ENCODE results near the gene NUP93. TPM values are rescaled to one million over a fixed set of nuclear protein-coding genes. Genes with fewer than 3 reads are reported as not detected.

Gene NUP93
- polyA plus RNA-seq, 3 donors from 2014 or later: 57.1 to 91.4 (median 68.3) TPM

DNA sequence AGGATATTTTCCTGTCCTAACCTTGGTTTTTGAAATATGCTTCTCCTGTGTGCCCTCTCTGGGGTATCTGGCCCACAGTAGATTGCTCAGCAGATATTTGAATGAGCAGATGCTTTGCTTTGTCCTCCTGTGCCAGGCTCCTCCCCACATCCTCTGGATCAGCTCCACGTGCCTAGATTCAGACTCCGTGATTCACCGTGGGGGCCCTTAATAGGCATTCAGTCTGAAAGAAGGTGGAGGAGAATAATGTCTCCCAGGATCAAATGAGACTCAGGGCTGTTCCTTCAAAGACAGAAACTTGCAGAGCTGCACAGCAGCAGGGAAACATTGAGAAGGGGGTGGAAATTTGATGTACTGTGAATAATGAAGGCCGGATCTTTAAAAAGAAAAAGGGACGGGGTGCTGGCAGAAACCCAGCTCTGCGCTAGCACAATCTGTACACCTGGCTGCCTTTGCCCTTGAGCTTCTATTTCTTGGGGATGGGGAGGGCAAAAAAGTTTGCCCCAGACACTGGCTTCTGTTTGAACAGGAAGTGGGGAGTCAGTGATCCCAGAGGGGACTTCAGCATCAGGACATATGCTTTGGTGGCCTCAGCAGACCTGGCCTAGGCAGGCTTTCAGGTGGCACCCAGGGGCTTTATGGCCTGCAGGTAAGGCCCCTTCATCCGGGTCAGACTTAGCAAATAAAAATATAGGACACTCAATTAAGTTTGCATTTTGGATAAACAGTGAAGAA, 119.2 kb downstream of the NUP93 start:
- Mint-ChIP-seq H3K4me1 (peaks cover 7 to 10% of the 10 kb centered on the region in 2 donors), H3K36me3 (peaks cover 0 to 13% (median 4%) of the 10 kb centered on the region in 3 donors), H3K9me3 (no peaks in the 10 kb centered on the region), H3K4me3 (no peak overlapping the region), H3K27ac (peak overlapping the region in 2 of 6 donors; percentile 19 to 69), H3K27me3 (ENCODE audit: low read depth in 3 of 3) (peaks cover 0 to 3% (median 0%) of the 10 kb centered on the region in 3 donors)
- DNase-seq: no peak

DNA sequence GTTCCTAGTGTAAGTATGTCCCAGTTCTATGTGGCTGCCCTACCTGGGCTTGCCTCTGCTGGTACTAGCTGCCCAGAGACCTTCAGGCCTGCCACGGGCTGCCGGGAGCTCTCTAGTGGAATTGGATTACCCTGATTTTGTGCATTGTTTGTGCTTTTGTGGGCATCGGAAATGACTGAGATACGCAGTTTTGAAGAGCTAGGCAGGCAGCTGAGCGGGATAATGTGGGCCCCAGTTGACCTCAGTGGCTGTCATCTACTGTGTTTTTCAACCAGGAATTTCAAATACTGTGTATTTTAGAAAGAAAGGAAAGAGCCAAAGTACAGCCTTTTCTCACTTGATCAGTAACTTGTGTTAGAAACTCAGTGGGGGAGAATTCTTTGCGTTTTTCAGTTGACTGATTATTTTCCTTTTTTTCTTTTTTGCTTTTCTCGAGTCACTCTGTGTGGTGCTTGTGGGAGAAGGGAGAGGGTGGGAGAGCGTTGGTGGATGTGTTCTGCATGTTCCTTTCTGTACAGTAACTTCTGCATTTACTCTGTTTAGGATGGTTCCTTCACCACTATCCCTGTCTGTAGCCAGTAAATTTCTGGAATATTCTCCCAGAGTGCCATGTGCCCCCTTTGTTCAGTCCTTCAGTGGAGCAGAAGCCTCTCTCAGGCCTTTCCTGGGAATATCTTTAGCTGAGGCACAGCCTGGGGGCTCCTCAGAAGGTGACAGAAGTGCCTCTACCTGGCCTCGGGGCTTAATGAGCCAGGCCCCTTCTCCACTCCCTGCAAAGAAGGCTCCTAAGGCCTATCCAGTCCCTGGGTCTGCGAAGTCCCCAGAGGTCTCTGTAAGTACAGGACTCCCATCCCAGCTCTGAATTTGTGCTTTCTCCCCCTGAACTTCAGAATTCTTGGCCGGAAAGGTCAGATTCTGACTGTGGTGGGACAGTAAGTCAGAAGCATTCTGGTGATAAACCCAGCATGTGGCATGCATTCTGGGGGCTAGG, 120.1 kb downstream of the NUP93 start:
- H3K9me3 Mint-ChIP-seq: no peaks in the 10 kb centered on the region
- DNase-seq: no peak
- peak overlapping the region in 1 of 6 donors; percentile 4 for H3K27ac Mint-ChIP-seq
- no peak overlapping the region for H3K4me3 Mint-ChIP-seq
- peaks cover 0 to 8% (median 0%) of the 10 kb centered on the region in 3 donors for H3K36me3 Mint-ChIP-seq
- H3K4me1 Mint-ChIP-seq: peaks cover 7 to 10% of the 10 kb centered on the region in 2 donors
- peaks cover 0 to 3% (median 0%) of the 10 kb centered on the region in 3 donors for H3K27me3 Mint-ChIP-seq (ENCODE audit: low read depth in 3 of 3)

DNA sequence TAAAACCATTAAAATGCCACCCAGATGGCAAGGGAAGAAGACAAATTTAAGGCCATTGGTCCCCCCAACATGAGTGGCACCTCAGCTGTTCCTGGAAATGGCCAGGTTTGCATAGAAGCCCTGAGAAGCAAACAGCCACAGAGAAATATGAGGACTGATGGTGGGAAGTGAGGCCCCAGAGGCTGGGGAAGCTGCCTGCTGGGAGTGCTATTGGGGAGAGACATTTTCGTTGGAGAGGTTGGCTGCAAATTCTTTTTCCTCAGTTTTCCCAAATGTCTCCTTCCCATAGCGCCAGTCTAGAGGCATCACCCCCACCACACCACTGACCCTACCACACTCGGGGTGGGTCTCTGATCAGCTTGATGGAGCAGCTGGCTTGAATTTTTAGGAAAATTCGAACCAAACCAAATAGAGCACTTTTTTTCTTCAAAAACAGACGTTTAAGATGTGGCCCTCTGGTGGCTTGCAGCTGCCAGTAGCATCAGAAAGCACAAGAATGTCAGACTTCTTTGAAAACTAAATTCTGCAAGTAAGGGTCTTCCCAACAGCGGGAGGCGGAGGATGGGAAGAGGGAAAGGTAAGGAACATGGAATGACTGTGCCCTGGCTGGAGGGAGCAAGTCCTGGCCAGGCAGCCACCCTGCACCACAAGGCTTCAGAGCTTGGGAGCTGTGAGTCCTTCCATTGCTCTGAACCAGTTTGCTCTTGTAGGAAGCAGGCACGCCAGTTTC, 121.9 kb downstream of the NUP93 start:
- Mint-ChIP-seq H3K36me3 (peaks cover 0 to 2% (median 0%) of the 10 kb centered on the region in 3 donors), H3K27ac (no peak overlapping the region), H3K4me1 (peaks cover 7 to 10% of the 10 kb centered on the region in 2 donors), H3K4me3 (no peak overlapping the region), H3K9me3 (no peaks in the 10 kb centered on the region), H3K27me3 (ENCODE audit: low read depth in 3 of 3) (peaks cover 0 to 3% (median 2%) of the 10 kb centered on the region in 3 donors)
- no peak for DNase-seq

DNA sequence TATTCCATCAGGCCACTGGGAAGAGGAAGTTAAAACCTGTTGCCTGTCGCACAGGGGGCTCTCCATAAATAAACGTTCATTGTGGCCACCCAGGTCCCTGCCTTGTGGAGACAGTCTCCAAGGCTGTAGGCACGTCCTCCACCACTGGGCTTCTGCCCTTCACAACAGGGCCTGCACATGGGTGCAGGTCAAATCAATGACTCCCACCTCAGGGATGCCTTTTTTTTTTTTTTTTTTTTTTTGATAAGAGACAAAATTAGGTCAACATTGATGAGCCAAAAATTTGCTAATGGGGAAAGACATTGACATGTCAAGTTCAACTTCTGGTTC, 122.4 kb downstream of the NUP93 start:
- no peaks in the 10 kb centered on the region for H3K9me3 Mint-ChIP-seq
- DNase-seq: no peak
- H3K27ac Mint-ChIP-seq: no peak overlapping the region
- H3K36me3 Mint-ChIP-seq: no peaks in the 10 kb centered on the region
- no peak overlapping the region for H3K4me3 Mint-ChIP-seq
- peaks cover 0 to 3% (median 2%) of the 10 kb centered on the region in 3 donors for H3K27me3 Mint-ChIP-seq (ENCODE audit: low read depth in 3 of 3)
- peaks cover 7 to 8% of the 10 kb centered on the region in 2 donors for H3K4me1 Mint-ChIP-seq

DNA sequence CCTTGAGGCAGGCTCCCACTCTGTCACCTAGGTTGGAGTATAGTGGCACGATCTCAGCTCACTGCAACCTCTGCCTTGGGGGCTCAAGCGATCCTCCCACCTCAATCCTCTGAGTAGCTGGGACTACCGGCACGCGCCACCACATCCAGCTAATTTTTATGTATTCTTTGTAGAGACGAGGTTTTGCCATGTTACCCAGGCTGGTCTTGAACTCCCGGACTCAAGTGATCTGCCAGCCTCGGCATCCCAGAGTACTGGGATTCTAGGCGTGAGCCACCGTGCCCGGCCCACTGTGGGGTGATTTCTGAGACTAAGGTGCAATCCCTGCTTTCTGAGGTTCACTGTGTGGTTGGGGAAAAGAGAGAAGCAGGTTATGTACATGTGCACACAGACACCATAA, 123.0 kb downstream of the NUP93 start:
- Mint-ChIP-seq H3K27me3 (ENCODE audit: low read depth in 3 of 3) (peaks cover 0 to 3% (median 2%) of the 10 kb centered on the region in 3 donors), H3K4me1 (peaks cover 2 to 4% of the 10 kb centered on the region in 2 donors), H3K4me3 (no peak overlapping the region), H3K36me3 (no peaks in the 10 kb centered on the region), H3K27ac (no peak overlapping the region), H3K9me3 (no peaks in the 10 kb centered on the region)
- no peak for DNase-seq

DNA sequence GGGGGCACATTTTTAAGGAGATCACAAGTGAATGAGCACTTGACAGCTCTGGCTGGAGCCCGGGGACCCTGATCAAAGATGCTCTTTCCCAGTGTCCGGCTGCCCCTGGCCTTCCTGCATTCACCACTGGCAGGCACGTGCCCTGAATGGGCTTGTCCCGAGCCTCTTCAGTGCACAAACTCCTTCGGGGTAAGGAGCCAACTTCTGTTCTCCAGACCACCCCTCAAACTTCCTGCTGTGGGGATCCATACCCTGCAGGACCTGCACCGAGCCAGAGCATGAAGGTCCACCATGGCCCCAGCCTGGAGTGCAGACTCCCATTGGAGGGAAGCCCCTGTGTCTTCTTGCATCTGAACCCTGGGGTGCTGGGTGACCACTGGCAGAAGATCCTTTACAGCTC, 125.3 kb downstream of the NUP93 start:
- peaks cover 0 to 1% (median 0%) of the 10 kb centered on the region in 6 donors for H3K9me3 Mint-ChIP-seq
- peaks cover 11 to 15% of the 10 kb centered on the region in 2 donors for H3K4me1 Mint-ChIP-seq
- peaks cover 2 to 5% (median 2%) of the 10 kb centered on the region in 3 donors for H3K27me3 Mint-ChIP-seq (ENCODE audit: low read depth in 3 of 3)
- H3K36me3 Mint-ChIP-seq: no peaks in the 10 kb centered on the region
- H3K4me3 Mint-ChIP-seq: no peak overlapping the region
- no peak overlapping the region for H3K27ac Mint-ChIP-seq
- DNase-seq: no peak

DNA sequence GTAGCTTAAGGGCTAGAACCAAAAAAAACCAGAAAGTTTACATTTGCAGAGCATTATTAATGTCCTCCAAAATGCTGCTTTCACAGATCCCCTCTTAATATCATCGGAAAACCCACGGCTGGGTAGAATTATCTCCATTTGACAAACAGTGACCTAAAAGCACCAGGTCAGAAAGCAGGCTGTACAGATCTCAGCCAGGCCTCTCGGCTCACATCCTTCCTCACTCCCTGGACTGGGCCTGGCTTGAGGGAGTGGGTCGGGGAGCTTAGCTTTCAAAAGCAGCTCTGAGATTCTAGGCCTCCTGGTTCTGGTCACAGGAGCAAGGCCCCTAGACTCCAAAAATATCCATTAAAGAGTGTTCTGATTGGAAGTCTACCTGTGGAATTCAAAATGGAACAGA, 126.0 kb downstream of the NUP93 start:
- Mint-ChIP-seq H3K4me1 (peaks cover 19 to 22% of the 10 kb centered on the region in 2 donors), H3K4me3 (no peak overlapping the region), H3K9me3 (peaks cover 0 to 1% (median 0%) of the 10 kb centered on the region in 6 donors), H3K36me3 (no peaks in the 10 kb centered on the region), H3K27me3 (ENCODE audit: low read depth in 3 of 3) (peaks cover 2 to 5% (median 2%) of the 10 kb centered on the region in 3 donors), H3K27ac (no peak overlapping the region)
- DNase-seq: no peak

DNA sequence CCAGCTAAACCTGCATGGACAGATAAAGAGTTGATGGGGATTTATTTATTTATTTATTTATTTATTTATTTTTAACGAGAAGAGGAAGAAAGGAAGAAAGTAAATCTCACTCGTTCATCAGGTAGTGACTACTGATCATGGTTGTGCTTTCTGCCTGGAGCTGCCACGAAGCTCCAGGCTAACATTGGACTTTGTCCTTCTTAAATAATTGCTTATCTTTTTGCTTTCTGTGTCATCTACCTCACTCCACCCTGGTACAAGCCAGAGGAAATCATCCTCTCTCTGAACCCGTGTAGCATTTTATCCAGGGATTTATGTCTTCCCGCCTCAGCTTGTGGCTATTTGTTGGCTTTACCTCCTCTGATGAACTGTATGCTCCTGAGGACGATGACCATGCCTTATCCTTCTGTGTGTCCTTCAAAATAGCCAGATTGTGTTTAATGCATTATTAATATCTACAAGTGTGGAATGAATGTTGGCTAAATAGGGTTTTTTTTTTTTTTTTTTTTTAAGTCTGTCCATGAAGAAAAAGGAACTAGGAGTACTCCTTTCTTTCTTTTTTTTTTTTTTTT, 127.0 kb downstream of the NUP93 start:
- peaks cover 29 to 32% of the 10 kb centered on the region in 2 donors for H3K4me1 Mint-ChIP-seq
- H3K36me3 Mint-ChIP-seq: no peaks in the 10 kb centered on the region
- H3K27me3 Mint-ChIP-seq (ENCODE audit: low read depth in 3 of 3): peaks cover 2 to 5% (median 2%) of the 10 kb centered on the region in 3 donors
- no peak for DNase-seq
- H3K4me3 Mint-ChIP-seq: no peak overlapping the region
- H3K27ac Mint-ChIP-seq: no peak overlapping the region
- peaks cover 0 to 1% (median 0%) of the 10 kb centered on the region in 6 donors for H3K9me3 Mint-ChIP-seq

DNA sequence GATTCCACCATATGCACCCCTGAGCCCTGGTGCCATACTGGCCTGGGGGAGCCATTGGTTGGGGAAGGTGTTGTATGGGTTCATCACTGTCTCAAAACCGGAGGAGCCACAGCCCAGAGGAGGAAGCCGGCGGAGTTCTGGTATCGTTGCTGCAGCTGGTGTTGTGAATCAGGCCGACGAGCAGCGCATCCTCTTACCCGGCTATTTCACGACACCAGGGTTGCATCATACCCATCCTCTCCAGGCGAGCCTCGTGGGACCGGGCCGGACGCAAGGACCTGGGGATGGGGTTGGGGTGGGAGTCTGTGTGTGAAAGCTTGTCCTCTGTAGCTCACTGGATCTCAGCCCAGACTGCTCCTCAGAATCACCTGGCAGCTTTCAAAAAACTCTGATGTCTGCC, 128.4 kb downstream of the NUP93 start:
- H3K27ac Mint-ChIP-seq: no peak overlapping the region
- H3K4me3 Mint-ChIP-seq: no peak overlapping the region
- no peaks in the 10 kb centered on the region for H3K36me3 Mint-ChIP-seq
- DNase-seq: no peak
- H3K4me1 Mint-ChIP-seq: peaks cover 43 to 46% of the 10 kb centered on the region in 2 donors
- peaks cover 2 to 8% (median 5%) of the 10 kb centered on the region in 3 donors for H3K27me3 Mint-ChIP-seq (ENCODE audit: low read depth in 3 of 3)
- peaks cover 0 to 1% (median 0%) of the 10 kb centered on the region in 6 donors for H3K9me3 Mint-ChIP-seq

DNA sequence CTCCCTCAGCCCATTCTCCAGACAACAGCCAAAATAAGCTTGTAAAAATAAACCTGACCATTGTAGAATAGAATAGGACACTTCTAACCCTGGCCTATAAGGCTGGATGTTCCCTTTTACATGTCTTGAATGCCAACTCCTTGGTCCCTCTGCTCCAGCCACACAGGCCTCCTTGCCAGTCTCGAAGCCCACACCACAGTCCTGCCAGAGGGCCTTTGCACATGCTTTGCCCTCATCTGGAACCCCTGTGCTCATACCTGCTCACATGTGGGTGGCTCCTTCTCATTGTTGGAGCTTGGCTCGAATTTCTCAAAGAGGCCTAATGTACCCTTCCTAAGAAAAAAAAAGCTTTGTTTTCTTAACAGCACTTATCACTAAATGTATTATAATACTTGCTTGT, 129.7 kb downstream of the NUP93 start:
- Mint-ChIP-seq H3K4me3 (no peak overlapping the region), H3K27me3 (ENCODE audit: low read depth in 3 of 3) (peaks cover 2 to 10% (median 5%) of the 10 kb centered on the region in 3 donors), H3K36me3 (no peaks in the 10 kb centered on the region), H3K4me1 (peaks cover 48 to 53% of the 10 kb centered on the region in 2 donors), H3K9me3 (peaks cover 0 to 1% (median 0%) of the 10 kb centered on the region in 6 donors), H3K27ac (peak overlapping the region in 5 of 6 donors; percentile 31 to 96 (median 78))
- DNase-seq: no peak

DNA sequence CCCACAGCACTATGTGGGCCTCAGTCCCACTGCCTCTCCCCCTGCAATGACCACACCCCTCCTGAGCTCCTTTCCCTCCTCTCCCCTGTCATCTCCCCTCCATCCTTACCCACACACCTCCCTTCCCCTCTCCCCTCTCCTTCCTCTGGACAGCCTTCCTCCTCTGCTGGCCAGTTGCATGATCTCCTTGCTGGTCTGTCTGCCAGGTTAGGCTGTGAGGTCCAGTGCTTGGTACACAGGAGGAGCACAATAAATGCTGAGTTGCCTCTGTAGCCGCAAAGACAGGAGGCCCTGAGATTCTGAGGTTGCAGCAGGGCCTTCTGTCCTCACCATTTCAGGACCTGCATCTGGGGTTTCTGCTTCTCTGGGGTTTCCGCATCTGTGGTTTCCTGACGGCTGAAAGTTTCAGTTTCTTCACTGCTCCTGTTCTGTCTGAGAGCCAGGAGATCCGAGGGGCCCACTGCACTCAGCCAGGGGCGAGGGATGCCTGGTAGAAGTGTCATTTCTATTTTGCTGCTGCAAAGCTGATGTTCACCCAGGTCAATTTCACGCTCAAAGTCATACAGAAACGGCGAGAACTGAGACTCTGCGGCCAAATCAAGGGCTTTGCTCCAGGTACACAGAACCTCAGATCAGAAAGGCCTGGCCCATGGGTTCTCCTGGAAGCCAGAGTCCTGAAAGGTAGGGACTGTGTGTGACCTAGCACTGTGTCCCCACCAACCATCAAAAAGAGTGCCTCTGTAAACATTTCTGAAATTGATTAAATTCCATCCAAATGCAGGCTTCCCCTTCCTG, 130.5 kb downstream of the NUP93 start:
- H3K27me3 Mint-ChIP-seq (ENCODE audit: low read depth in 3 of 3): peaks cover 2 to 12% (median 7%) of the 10 kb centered on the region in 3 donors
- DNase-seq: peak; percentile 56 to 70 (median 62)
- peak overlapping the region; percentile 78 to 96 (median 88) for H3K27ac Mint-ChIP-seq
- peaks cover 51 to 55% of the 10 kb centered on the region in 2 donors for H3K4me1 Mint-ChIP-seq
- no peaks in the 10 kb centered on the region for H3K36me3 Mint-ChIP-seq
- H3K9me3 Mint-ChIP-seq: peaks cover 0 to 1% (median 0%) of the 10 kb centered on the region in 6 donors
- peak overlapping the region; percentile 65 to 88 (median 71) for H3K4me3 Mint-ChIP-seq

DNA sequence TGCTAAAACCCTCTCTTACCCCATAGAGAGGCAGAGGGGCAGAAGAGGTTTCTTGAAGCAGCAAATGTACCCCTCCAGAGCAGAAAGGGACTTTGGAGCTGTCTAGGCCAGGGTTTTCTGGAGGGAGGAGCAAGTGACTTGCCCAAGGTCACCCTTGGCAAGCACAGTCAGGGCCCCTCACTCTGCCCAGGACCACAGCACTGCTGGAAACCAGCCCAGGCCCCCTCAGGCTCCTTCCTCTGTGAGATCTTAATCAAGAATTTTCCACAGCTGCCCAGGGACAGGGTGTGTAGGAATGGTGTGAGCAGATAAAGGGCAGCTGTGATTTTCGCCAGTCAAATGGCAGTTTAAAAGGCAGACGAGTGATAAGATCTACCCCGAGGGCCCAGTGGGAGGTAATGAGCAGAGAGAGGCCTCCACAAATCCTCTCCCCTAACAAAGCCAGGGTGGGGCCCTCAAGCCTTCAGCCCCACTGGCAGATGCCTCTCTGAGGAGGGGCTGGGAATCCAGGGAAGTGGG, 131.2 kb downstream of the NUP93 start:
- peaks cover 2 to 13% (median 7%) of the 10 kb centered on the region in 3 donors for H3K27me3 Mint-ChIP-seq (ENCODE audit: low read depth in 3 of 3)
- no peaks in the 10 kb centered on the region for H3K36me3 Mint-ChIP-seq
- peak overlapping the region; percentile 65 to 88 (median 71) for H3K4me3 Mint-ChIP-seq
- peaks cover 52 to 55% of the 10 kb centered on the region in 2 donors for H3K4me1 Mint-ChIP-seq
- peaks cover 0 to 1% (median 0%) of the 10 kb centered on the region in 6 donors for H3K9me3 Mint-ChIP-seq
- DNase-seq: no peak
- peak overlapping the region; percentile 78 to 96 (median 88) for H3K27ac Mint-ChIP-seq

Measured in immature natural killer cell (primary cell).